PC-9 (cell line): ENCODE data around the gene TSEN15.
"Not testable (repeated sequence)": the region's sequence is repeated elsewhere in the genome, so short reads cannot be mapped to it uniquely, and the experiment has no call there.

Experiments used
- CTCF ChIP-seq: fragments of 200-600 bp; sonication (generic); conservative IDR thresholded peaks from 2 replicates; pipeline ENCODE4 v1.6.1; 2017; ENCODE audit warnings: mixed run types, antibody characterized with exemption, mild to moderate bottlenecking, moderate library complexity
- EZH2 ChIP-seq: fragments of 200-600 bp; sonication (generic); IDR thresholded peaks from 2 replicates; pipeline ENCODE4 v1.8.0; 2017; ENCODE audit warnings: antibody characterized with exemption, low read depth

DNA sequence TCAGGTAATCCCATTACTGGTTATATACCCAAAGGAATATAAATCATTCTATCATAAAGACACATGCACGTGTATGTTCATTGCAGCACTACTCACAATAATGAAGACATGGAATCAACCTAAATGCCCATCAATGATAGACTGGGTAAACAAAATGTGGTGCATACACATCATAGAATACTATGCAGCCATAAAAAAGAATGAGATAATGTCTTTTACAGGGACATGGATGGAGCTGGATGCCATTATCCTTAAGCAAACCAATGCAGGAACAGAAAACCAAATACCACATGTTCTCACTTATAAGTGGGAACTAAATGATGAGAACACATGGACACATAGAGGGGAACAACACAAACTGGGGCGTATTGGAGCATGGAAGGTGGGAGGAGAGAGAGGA is 8.2 kb upstream of the TSEN15 start:
- not testable (repeated sequence) for TF ChIP-seq CTCF, EZH2
